Stimulated activated CD4-positive, alpha-beta T cell treated with anti-CD3 and anti-CD28 coated beads, Interleukin-2, amount 100 ng/mL, for 4 hours (primary cell): Measurements from ENCODE around the gene SPIC.
"Not testable (repeated sequence)": the region's sequence is repeated elsewhere in the genome, so short reads cannot be mapped to it uniquely, and the experiment has no call there.

Experiments
- DNase-seq: peaks from one replicate; pipeline ENCODE4 v3.0.0-alpha.2; 2020; ENCODE audit warnings: low read depth

SPIC gene

DNA sequence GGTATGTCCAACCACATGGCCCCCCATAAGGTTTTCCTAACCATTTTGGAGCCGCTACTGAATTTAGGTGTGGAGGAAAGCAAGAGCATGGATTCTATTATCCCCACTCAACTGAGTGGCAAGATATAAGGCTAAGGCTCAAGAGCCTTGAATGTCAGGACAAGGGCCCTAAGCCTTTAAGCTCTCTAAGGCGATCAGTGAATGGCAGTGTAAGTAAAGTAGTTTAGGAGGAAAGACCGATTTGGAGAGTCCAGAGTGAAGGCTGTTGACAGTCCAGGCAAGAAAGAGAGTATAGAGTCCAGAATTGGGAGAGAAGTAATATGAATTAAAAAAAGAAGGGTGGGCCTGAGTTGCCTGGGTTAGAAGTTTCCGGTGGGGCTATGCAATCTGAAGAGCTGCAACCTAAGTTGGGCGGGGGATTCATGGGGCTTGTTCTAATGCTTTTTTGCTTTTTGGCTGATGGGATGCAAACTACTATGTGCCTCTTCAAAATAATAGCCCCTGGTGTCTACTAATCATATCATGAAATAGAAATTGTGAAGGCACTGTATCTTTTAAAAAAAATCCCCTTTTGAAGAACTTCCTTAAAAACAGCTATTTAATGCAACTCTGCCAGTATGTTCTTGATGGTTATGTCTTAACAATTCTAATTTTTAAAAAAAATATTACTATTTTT, at the start of gene SPIC:
Gene SPIC (plus strand): TSS at position 626 of the 676 bp plus-strand sequence. CDS start 1,569 bp downstream, outside the sequence.
- no peak for DNase-seq

DNA sequence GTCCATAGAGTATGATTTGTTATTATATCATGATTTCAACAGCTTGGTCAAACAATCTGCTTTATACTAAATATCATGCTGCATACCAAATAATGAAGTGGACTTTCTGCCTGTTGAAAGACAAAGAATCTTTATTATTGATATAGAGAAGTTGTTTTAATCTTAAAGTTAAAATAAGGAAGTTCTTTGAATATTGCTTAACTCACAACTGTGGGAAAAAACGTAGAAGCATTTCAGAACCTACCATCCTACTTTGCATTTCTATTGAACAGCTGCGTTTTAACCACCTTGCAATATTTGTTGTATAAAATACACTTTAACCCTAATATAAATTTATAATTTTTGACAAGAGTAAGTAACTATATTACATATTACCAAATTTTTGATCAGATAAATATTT, 44.7 kb upstream of the SPIC start:
- no peak for DNase-seq

DNA sequence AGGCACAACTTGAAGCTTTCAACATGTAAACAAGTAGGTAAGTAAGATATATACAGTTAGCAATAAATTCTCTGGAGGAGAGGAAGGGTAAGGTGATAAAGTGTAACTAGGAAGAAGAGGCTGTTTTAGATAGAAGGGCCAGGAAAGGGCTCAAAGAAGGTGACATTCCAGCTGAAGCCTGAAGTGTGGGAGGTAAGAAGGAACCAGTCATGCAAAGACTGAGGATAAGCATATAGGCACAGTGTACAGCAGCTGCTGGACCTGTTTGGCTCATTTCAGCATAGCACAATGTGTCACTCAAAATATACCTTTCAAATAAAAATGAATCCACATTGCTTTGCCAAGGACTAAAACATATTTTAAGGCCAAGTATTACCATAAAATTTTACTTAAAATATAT, 39.0 kb upstream of the SPIC start:
- DNase-seq: no peak

DNA sequence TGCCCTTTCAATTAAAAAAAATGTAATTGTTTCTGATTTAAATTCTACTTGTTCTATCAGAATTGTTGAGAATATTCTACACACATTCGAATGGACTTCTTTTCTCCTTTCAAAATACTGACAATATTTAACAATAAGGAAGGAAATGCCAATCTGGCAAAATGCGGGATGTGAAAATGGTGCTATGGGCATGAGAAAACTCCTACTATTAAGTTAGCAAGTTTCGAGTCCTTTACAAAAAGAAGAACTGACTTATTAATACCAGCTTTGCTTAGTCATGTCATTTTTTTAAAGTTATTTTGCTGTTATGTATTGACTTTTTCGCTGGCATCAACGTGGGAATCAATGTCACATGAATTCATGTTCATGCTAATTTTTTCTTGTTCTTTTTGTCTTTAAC, 35.9 kb upstream of the SPIC start:
- no peak for DNase-seq

DNA sequence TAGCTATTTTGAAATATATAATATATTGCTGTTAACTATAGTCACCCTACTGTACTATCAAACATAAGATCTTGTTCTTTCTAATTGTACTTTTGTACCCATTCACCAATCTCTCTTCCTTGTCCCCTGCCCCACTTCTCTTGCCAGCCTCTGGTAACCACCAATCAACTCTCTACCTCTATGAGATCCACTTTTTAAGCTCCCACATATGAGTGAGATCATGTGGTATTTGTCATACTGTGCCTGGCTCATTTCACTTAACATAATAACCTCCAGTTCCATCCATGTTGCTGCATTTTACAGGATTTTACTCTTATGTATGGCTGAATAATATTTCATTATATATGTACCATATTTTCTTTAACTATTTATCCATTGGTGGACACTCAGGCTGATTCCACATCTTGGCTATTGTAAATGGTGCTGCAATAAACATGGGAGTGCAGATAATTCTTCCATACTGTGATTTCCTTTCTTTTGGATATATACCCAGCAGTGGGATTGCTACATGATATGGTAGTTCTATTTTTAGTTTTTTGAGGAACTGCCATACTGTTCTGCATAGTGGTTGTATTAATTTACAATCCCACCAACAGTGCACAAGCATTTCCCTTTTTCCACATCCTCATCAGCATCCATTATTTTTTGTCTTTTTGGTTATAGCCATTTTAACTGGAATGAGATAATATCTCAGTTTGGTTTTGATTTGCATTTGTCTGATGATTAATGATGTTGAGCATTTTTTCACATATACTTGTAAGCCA, 33.5 kb upstream of the SPIC start:
- no peak for DNase-seq

DNA sequence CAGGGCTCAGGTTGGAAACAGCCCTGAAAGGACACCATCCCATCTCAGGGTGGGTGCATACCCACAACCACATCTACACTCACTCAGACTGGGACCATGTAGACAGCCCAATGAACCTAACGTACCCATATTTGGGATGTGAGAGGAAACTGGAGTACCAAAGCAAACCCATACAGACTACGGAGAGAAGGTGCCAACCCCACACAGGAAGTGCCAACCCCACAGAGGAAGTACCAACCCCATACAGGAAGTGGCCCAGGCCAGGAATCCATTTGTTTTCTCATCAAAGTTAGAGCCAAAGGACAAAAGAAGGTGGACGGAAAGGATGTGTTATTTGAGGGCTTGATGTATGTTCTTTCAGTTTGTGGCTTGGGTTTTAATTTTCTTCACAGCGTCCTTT, 19.5 kb upstream of the SPIC start:
- DNase-seq: no peak

DNA sequence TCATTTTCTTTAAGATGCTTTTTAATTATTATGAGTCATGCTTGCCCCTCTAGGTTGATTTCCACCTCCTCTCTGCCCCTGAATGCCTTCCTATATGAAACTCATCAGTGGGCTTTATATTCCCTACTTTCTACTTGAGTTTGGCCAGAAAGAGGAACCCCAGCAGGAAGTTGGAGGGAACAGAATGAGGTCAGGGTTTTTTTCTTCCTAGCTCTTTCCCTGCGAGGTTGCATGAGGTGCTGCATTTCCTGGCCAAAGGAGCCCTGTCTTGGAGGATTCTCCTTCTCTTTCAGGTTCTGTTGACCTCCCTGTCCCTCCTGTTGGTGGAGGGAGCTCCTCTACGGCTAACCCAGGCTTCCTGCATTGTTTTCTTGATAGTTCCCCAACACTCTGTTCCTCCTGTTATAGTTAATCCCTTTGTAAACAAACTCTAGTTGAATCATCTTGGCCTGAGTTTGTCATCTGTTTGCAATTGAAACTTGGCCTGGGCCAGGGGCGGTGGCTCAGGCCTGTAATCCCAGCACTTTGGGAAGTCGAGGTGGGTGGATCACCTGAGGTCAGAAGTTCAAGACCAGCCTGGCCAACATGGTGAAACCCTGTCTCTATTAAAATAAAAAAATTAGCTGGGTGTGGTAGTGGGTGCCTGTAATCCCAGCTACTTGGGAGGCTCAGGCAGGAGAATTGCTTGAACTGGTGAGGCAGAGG, 15.3 kb upstream of the SPIC start:
- no peak for DNase-seq

DNA sequence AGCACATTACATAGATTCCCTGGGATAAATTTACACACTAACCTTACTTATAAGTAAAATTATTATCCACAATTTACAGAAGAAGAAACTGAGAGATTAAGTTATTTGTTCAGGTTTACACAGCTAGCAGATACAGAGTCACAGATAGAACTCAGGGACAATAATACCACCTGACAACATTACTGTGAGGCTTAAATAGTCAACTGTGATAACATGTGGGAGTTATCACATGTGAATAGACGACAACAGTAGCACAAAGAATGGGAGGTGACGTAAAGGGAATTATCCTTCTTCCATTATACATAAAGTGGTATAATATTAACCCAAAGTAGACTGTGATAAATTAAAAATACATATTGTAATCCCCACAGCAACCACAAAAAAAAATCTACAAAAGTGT, 6.2 kb upstream of the SPIC start:
- DNase-seq: no peak

DNA sequence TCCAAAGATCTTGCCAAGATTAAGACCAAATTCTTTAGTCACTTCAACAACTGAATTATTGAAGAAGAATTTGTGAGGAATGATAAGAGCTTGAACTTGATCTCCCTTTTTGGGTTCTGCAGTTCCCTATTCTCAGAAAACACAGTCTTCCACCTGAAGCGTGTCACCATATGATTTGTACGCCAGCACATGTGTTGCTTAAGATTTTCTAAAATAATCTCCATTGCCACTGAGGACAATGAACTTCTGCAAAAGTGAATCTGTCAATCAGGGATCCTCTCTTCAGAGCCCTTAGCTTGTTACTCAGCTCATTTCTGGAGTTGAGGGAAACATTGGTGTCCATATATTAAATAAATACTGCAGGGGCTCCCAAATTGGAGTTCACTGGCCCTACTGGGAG, 4.2 kb upstream of the SPIC start:
- no peak for DNase-seq

DNA sequence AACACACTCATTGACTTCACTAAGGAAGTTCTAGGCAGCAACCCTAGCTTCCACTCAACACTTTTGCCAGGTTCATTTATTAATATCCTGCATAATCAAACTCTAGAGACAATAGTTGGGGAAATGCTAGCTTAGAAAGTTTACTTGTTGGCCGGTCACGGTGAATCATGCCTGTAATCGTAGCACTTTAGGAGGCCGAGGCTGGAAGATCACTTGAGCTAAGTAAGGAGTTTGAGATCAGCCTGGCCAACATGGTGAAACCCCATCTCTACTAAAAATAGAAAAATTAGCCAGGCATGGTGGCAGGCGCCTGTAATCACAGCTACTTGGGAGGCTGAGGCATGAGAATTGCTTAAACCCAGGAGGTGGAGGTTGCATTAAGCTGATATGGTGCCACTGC, 3.3 kb upstream of the SPIC start:
- not testable (repeated sequence) for DNase-seq

DNA sequence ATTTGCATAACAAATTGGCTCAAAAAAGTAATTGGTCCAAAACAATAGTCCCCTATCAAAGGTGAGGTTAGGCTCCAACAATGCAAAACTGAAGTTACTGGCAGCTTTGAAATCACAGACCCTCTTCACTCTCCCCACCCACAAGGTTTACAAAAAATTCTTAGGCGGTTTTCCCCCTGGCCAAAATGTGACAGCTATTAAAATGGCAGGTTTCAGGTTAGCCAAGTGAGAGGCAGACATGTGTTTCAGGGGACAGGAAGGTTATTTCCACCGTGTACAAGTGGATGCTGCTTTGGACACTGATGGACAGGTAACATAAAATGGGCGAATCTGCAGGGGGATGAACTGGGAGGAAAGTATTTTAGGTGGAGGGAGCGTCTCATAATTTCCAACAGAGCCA, 888 bp upstream of the SPIC start:
- no peak for DNase-seq

DNA sequence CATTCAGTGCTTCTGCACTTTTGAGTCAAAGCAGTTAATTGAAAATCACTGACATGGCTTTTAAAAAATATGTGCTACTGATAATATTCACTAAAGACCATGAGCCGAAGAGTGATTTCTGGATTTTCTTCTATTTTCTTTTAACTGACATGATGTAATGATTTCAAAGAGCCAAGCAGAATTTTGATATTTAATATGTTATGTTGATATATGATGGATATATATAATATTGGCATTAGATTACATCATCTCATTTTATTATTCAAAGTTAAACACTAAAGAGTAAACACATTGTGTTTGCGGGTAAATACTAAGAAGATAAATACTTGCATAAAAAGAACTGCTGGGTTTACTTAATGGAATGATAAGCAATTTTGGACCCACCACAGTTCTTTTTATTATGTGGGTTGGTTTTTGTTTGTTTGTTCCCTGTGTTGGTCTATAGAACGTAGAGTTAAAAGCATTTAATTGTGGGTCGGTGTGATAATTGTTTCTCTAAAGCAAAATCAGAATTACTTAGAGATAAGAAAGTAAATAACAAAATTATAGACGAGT, 692 bp downstream of the SPIC start:
- DNase-seq: no peak

DNA sequence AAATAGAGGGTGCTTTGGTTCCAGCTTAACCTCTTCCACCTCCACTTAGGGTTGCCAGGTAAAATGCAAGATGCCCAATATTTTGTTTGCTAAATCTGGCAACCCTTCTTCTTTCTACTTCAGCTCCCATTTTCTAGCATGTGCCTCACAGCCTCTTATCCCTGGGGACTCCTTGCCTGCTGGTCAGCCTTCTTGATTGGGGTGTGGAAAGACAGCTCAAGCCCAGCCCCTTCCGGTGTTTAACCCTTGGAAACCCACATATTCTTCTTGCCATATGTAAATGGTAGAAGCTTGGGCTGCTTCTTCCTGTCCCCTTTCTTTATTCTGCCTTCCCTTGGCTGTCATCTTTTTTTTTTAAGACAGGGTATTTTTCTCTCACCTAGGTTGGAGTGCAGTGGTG, 5.7 kb downstream of the SPIC start:
- no peak for DNase-seq

DNA sequence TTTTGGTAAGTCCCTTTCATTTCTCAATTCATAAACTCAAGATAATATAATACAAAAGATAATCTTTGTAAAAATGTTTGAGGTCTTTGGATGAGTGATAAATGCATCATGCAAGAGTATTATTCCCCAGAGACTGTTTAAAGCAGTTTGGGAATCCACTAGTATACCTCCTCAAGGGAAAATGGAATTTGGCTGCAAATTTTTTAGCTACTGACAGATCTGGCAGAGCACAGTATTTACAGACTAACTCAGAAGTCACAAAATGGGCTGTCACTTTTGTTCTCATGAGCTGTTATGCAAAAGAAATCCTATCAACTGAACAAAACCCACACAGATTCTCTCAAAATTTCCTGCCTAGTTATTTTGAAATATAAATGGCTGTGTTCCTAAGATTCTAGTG, 9.9 kb downstream of the SPIC start:
- DNase-seq: no peak

DNA sequence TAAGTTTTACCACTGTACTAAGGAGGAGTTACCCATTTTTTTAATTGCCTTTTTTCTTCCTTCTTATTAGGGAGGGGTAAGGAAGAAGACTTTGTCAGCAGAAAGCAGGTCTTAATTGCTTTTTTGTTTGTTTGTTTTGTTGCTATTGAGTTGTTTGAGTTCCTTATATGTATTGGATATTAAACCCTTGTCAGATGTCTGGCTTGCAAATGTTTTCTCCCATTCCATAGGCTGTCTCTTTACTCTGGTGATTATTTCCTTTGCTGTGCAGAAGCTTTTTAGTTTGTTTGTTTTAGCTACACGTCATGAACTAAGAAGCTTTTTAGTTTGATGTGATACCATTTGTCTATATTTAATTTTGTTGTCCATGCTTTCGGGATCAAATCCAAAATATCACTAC, 13.3 kb downstream of the SPIC start:
- DNase-seq: no peak

DNA sequence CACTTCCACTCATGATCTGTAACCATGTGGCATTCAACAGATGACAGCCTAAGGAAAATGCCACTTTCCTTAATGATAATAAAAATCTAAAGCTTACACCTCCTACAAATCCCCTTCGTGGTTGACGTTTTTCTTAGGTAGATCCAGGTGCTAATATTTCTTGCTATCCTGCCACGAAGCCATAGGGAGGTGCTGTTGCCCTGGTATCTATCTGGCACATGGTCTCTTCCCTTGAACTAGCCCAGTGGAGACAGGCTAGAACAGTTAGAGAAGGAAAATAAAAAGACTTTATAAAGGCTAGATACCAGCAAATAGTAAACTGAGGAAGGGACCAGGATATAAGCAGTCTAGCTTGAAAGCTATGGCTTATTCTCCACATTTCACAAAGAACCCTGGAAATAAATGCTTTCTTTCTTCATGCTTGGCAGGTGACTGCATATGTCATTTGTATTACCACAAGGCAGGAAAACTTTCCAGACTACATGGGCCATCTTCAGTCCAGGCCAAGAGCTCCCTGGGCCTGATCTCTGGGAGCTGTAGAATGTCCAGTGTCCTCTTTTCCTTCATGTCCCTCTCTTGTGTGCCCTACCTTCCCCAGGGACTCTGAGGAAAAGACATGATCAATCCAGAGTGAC, 15.3 kb downstream of the SPIC start:
- no peak for DNase-seq

DNA sequence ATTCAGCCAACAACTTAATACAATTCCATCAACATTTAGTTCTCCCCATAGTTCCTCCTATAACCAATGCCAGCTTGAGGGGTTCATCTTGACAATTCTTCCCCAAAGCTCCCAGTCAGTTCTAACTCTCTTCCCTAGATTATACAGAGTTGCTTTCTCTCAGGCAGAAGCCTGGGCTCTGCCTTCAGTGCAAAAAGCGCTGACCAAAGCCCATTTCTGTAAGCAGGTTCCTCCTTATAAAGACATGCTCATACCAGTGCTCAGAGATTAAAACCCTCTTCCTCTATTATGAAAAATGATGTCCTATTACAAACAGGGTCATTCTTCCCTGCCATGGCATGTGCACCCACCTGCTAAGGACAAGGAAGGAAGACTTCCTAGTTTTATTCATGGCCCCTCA, 16.2 kb downstream of the SPIC start:
- DNase-seq: no peak

DNA sequence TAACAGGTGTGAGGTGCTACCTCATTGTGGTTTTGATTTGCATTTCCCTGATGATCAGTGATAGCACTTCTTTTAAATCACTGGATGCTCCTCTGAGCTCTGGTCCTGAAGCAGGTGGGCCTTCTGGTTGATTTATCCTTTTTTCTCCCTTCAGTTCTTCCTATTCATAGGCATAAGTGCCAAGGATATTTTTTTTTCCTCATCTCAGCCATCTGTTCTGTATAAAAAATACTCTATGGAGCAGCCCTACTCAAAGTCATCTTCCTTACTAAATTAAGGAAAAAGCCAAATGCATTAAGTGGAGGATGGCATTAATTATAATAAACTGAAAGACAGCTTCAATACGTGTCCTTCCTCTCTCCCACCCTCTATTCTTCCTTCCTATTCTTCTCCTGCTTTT, 18.4 kb downstream of the SPIC start:
- no peak for DNase-seq

DNA sequence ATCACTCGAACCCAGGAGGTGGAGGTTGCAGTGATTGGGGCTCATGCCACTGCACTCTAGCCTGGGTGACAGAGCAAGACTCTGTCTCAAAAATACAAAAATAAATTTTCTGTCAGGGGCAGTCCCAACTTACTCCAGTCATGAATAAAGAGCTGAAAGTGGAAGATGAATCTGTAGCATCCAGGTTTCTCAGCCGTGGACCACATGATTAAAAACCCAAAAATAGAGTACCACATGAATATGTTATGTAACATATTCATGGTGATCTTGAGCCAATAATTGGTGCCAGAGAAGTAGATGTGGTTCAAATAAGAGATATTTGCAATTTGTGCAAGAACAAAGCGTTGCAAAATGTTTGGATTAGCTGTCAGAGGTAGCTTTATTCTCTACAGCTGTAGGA, 23.1 kb downstream of the SPIC start:
- no peak for DNase-seq

DNA sequence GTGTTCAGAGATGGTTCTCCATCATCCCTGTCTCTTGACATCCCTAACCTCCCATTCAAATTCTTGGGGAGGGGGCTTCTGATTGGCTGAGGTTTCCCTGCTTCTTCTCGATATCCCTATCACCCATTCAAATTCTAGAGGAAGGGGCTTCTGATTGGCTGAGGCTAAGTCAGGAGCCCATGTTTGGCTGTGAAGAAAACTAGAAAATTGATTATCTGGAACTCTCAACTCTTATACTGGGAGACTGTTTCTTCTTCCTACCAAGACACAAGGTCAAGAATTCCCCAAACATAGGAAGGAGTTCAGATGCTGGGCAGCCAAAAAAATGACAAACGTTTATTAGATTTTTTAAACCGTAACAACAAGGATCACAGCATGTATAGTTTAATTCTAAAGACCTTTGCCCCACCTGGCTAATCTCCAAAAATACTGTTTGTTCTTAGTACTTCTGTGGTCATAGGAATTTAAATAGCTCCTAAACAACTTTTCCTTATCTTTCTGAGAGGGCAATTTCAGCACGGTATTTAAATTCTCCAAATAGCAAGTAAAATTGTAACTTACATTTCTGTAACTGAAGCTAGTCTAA, 26.4 kb downstream of the SPIC start:
- no peak for DNase-seq

DNA sequence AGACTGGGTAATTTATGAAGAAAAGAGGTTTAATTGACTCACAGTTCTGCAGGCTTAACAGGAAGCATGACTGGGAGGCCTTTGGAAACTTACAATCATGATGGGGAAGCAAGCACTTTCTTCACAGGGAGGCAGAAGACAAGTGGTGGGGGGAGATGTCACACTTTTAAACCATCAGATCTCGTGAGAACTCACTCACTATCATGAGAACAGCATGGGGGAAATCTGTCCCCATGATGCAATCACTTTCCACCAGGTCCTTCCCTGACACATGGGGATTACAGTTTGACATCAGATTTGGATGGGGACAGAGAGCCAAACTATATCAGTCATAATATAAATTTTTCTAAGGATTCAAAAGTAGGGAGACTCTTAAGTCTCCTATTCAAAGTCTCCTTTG, 46.0 kb downstream of the SPIC start:
- DNase-seq: no peak

DNA sequence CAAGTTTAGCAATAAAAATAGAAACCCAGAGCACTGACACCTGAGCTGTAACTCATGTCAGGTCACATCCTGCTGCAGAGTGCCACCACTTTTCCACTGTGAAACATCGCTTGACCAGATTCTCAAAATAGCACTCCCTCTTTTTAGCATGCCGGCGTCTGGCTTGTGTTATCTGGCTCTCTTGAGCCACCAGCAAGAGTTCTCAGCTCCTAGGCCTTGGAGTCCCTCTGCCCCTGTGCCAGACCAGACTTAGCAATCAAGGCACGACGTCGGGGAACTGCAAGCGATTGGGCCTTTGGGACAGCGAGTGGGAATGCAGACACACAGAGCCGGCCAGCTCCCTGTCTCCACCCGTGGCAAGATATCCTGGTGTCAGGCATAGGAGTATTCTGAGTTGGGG, 52.5 kb downstream of the SPIC start:
- DNase-seq: no peak
